ENCODE data around the gene NSRP1.

GRCh38 chr17:30234964-30235363 is 118.3 kb downstream of the NSRP1 start:
- TF ChIP-seq CTCF (IDR thresholded peaks at IDR 0.05) (no peak), ZFX (IDR thresholded peaks at IDR 0.05; ENCODE audit: borderline replicate concordance) (no peak)

All from 22Rv1 (cell line).